ENCODE data around the gene KCNT2.

KCNT2 gene

DNA sequence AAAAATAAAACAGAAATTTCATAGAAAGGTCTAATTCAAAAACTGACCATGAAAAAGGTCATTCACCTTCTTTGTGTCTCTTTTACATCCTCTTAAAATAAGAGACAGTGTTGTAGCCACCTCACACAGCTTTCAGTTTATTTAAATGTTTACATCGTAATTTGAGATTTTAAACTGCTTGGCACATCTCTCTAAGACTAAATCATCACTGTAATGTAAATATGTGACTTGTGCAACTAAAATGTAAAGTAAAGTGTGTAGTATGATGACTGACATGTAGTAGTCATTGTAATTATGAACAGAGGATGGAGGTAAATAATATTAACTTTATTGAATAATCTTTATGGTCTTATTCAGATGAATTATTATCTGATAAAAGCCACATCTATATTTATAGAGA lies 283.9 kb downstream of the KCNT2 start:
- no peaks in the 10 kb centered on the region for H3K9me3 ChIP-seq (ENCODE audit: control insufficient read depth, insufficient read depth, low read length)
- no peaks in the 10 kb centered on the region for H3K9me2 ChIP-seq (replicated peaks; ENCODE audit: control insufficient read depth, low read length)
- no peak overlapping the region for H3K4me3 ChIP-seq (ENCODE audit: low read length)
- no peak overlapping the region for H3K4me2 ChIP-seq (ENCODE audit: low read length)
- H3K79me2 ChIP-seq (ENCODE audit: control insufficient read depth, low read length), result no peaks in the 10 kb centered on the region
- H3K4me1 ChIP-seq (ENCODE audit: control insufficient read depth, low read length), result no peaks in the 10 kb centered on the region
- H4K20me1 ChIP-seq (ENCODE audit: control insufficient read depth, insufficient read depth, low read depth, low read length), result no peaks in the 10 kb centered on the region
- no peak for TF ChIP-seq EZH2phosphoT487 (IDR thresholded peaks at IDR 0.05; ENCODE audit: borderline replicate concordance, low read length)
- TF ChIP-seq, protein P1, sequence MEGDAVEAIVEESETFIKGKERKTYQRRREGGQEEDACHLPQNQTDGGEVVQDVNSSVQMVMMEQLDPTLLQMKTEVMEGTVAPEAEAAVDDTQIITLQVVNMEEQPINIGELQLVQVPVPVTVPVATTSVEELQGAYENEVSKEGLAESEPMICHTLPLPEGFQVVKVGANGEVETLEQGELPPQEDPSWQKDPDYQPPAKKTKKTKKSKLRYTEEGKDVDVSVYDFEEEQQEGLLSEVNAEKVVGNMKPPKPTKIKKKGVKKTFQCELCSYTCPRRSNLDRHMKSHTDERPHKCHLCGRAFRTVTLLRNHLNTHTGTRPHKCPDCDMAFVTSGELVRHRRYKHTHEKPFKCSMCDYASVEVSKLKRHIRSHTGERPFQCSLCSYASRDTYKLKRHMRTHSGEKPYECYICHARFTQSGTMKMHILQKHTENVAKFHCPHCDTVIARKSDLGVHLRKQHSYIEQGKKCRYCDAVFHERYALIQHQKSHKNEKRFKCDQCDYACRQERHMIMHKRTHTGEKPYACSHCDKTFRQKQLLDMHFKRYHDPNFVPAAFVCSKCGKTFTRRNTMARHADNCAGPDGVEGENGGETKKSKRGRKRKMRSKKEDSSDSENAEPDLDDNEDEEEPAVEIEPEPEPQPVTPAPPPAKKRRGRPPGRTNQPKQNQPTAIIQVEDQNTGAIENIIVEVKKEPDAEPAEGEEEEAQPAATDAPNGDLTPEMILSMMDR (IDR thresholded peaks at IDR 0.05; ENCODE audit: low read depth, low read length, poor library complexity, severe bottlenecking), result no peak
- H3K27ac ChIP-seq (ENCODE audit: low read depth, low read length), result no peak overlapping the region
- no peaks in the 10 kb centered on the region for H3K36me3 ChIP-seq (ENCODE audit: control insufficient read depth, low read length)
- no peaks in the 10 kb centered on the region for H3F3A ChIP-seq (ENCODE audit: control insufficient read depth, insufficient read depth)
- H3K27me3 ChIP-seq (ENCODE audit: control insufficient read depth, low read length), result no peaks in the 10 kb centered on the region

DNA sequence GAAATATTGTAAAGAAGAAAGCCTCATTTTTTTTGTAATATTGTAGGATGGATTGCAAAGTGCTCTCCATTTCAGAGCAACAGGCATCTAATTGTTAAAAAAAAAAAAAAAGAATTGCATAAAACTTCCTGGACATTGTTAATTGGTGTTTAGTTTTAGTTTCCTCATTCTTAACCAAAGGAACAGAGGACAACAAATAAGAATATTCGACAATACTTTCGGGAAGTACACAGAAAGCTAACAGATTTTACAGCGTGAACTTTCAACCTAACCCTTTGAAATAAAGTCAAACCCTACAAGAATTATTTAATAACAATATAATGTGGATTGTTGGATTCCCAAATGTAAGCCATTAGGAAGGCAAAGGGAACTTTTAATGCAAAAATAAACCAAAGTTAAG lies 284.4 kb downstream of the KCNT2 start:
- TF ChIP-seq, protein P1 (IDR thresholded peaks at IDR 0.05; ENCODE audit: low read depth, low read length, poor library complexity, severe bottlenecking), result no peak
- no peaks in the 10 kb centered on the region for H3F3A ChIP-seq (ENCODE audit: control insufficient read depth, insufficient read depth)

DNA sequence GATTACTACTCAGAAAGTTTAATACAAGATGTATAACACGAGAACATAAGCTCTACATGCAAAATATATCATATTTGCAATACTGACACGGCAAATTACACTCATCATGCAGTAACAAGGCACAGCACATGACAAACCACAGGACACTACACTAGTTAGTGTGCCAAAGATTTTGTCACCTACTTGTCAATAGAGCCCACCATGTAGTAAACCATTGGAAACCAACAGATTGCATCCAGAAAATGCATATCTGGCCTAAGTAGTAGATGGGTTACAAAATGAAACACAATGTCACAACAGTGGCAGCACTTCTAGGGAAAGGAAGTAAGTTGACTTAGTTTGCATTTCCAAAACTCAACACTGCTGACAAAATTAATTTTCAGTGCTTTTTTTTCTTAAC lies 288.9 kb downstream of the KCNT2 start:
- Histone ChIP-seq H3F3A (ENCODE audit: control insufficient read depth, insufficient read depth) (no peaks in the 10 kb centered on the region), H3K36me3 (ENCODE audit: control insufficient read depth, low read length) (no peaks in the 10 kb centered on the region), H3K9me3 (ENCODE audit: control insufficient read depth, insufficient read depth, low read length) (no peaks in the 10 kb centered on the region), H3K9me2 (replicated peaks; ENCODE audit: control insufficient read depth, low read length) (no peaks in the 10 kb centered on the region), H3K4me3 (ENCODE audit: low read length) (no peak overlapping the region), H4K20me1 (ENCODE audit: control insufficient read depth, insufficient read depth, low read depth, low read length) (no peaks in the 10 kb centered on the region), H3K79me2 (ENCODE audit: control insufficient read depth, low read length) (no peaks in the 10 kb centered on the region), H3K27me3 (ENCODE audit: control insufficient read depth, low read length) (no peaks in the 10 kb centered on the region), H3K4me2 (ENCODE audit: low read length) (no peak overlapping the region), H3K4me1 (ENCODE audit: control insufficient read depth, low read length) (peaks cover 16% of the 10 kb centered on the region), H3K27ac (ENCODE audit: low read depth, low read length) (no peak overlapping the region)
- TF ChIP-seq, protein P1 (IDR thresholded peaks at IDR 0.05; ENCODE audit: low read depth, low read length, poor library complexity, severe bottlenecking), result no peak
- no peak for TF ChIP-seq EZH2phosphoT487 (IDR thresholded peaks at IDR 0.05; ENCODE audit: borderline replicate concordance, low read length)

More for the DNA sequence above, 284.4 kb downstream of the KCNT2 start:
- no peak overlapping the region for H3K4me2 ChIP-seq (ENCODE audit: low read length)
- no peaks in the 10 kb centered on the region for H3K9me2 ChIP-seq (replicated peaks; ENCODE audit: control insufficient read depth, low read length)
- no peaks in the 10 kb centered on the region for H4K20me1 ChIP-seq (ENCODE audit: control insufficient read depth, insufficient read depth, low read depth, low read length)
- H3K27me3 ChIP-seq (ENCODE audit: control insufficient read depth, low read length), result no peaks in the 10 kb centered on the region
- H3K36me3 ChIP-seq (ENCODE audit: control insufficient read depth, low read length), result no peaks in the 10 kb centered on the region
- no peaks in the 10 kb centered on the region for H3K9me3 ChIP-seq (ENCODE audit: control insufficient read depth, insufficient read depth, low read length)
- H3K4me1 ChIP-seq (ENCODE audit: control insufficient read depth, low read length), result no peaks in the 10 kb centered on the region
- no peaks in the 10 kb centered on the region for H3K79me2 ChIP-seq (ENCODE audit: control insufficient read depth, low read length)
- H3K4me3 ChIP-seq (ENCODE audit: low read length), result no peak overlapping the region
- H3K27ac ChIP-seq (ENCODE audit: low read depth, low read length), result no peak overlapping the region

Measured in DOHH2 (cell line).